Right hindlimb (tissue), 1 donor: ENCODE results near the gene VMP1.
"Not testable (repeated sequence)": the region's sequence is repeated elsewhere in the genome, so short reads cannot be mapped to it uniquely, and the experiment has no call there.

Experiments
- DNase-seq: peaks from one replicate; pipeline ENCODE4 v3.0.0-alpha.2; 2018

VMP1 gene

GRCh38 chr17:59873414-59873813 is 166.0 kb downstream of the VMP1 start:
- not testable (repeated sequence) for DNase-seq

GRCh38 chr17:59874376-59874775 is 166.9 kb downstream of the VMP1 start:
- no peak for DNase-seq

GRCh38 chr17:59876107-59876506 is 168.7 kb downstream of the VMP1 start:
- no peak for DNase-seq

GRCh38 chr17:59877965-59878364 is 170.5 kb downstream of the VMP1 start:
- DNase-seq: no peak

- no peak for DNase-seq
These were observed 171.2 kb downstream of the VMP1 start for GRCh38 chr17:59878624-59879023.

GRCh38 chr17:59884861-59885260 is 177.4 kb downstream of the VMP1 start:
- no peak for DNase-seq

GRCh38 chr17:59888145-59888750 is 180.8 kb downstream of the VMP1 start:
- no peak for DNase-seq

- no peak for DNase-seq
These were observed 183.3 kb downstream of the VMP1 start for GRCh38 chr17:59890720-59891119.
